Kidney (tissue), 14 donors: ENCODE results near the gene WNT5B. TPM values are rescaled to one million over a fixed set of nuclear protein-coding genes. Genes with fewer than 3 reads are reported as not detected.

ENCODE experiments used
- DNase-seq, 5 donors: peaks; one replicate each; pipeline ENCODE4 v3.0.0-alpha.2; 2013 to 2020
- FAIRE-seq: peaks from 2 replicates; lab custom pipeline; 2012; peaks lifted over from hg19 to GRCh38; lab: Jason Lieb, UNC
- H3K27ac ChIP-seq, 2 donors: one replicate each; pipeline ENCODE4 v1.7.0; 2013; ENCODE audit warnings: low read depth in 2 of 2, low read length in 2 of 2, inconsistent platforms in 1 of 2
- H3K27me3 ChIP-seq: one replicate; pipeline ENCODE4 v1.7.1; 2013; ENCODE audit warnings: low read length, inconsistent platforms; ENCODE audit not compliant: control insufficient read depth, insufficient read depth
- H3K36me3 ChIP-seq, 3 donors: one replicate each; pipeline versions ENCODE4 v1.7.0 to v1.7.1; 2013; ENCODE audit warnings: low read length in 3 of 3, control low read depth in 1 of 3, inconsistent platforms in 1 of 3; ENCODE audit not compliant: insufficient read depth in 3 of 3, control insufficient read depth in 2 of 3
- H3K4me1 ChIP-seq, 3 donors: one replicate each; pipeline versions ENCODE4 v1.7.0 to v1.7.1; 2013; ENCODE audit warnings: low read length in 3 of 3, inconsistent platforms in 1 of 3, low read depth in 1 of 3; ENCODE audit not compliant: control insufficient read depth in 2 of 3, insufficient read depth in 2 of 3
- H3K4me3 ChIP-seq, 3 donors: one replicate each; pipeline versions ENCODE4 v1.7.0 to v1.8.1; 2013; ENCODE audit warnings: low read length in 3 of 3, control low read depth in 1 of 3, inconsistent platforms in 1 of 3
- H3K9ac ChIP-seq, 3 donors: one replicate each; pipeline versions ENCODE4 v1.7.0 to v1.7.1; 2013; ENCODE audit warnings: low read length in 3 of 3, control low read depth in 1 of 3, inconsistent platforms in 1 of 3
- H3K9me3 ChIP-seq, 3 donors: one replicate each; pipeline versions ENCODE4 v1.7.0 to v1.7.1; 2013; ENCODE audit warnings: low read length in 3 of 3, control low read depth in 1 of 3, inconsistent platforms in 1 of 3; ENCODE audit not compliant: control insufficient read depth in 2 of 3, insufficient read depth in 1 of 3
- CTCF ChIP-seq: IDR thresholded peaks from 3 replicates; pipeline ENCODE4 v1.5.1; 2012; ENCODE audit warnings: mild to moderate bottlenecking, moderate library complexity, borderline replicate concordance; ENCODE audit not compliant: insufficient read depth; ENCODE audit errors: extremely low read depth
- intact Hi-C: fragments of 100-400 bp; cut with DNase I; formaldehyde crosslinking; loops from one replicate; pipeline ENCODE4 v1.11.1; 2022
- polyA plus RNA-seq: library from polyadenylated mRNA; stranded (reverse); fragments of 350-450 nt; fragmentation: Illumina TruSeq; extraction: RNeasy Lipid Tissue Mini Kit (QIAGEN cat#74804); gene quantifications from one replicate; pipeline ENCODE4 v1.2.3, GENCODE V29; 2014; ENCODE audit warnings: low read depth, low replicate concordance; ENCODE audit not compliant: insufficient read depth
- total RNA-seq: library from RNA; stranded (reverse); fragmentation: NEBNext Ultra II Directional; extraction: Animal tissue kit (Norgen Biotek cat#: 25700); gene quantifications from one replicate; pipeline ENCODE4 v1.2.1, GENCODE V29; 2021
- donor health status: control.
- donor health status: control.
- donor health status: control.
- donor health status: control.
- donor health status: control.
- donor health status: DM: yes; HTN: yes; CAD: no.
- donor health status: Normal renal cell carcinoma (clear cell type).

The WNT5B gene
- total and polyA plus RNA-seq, 2 donors from 2014 or later: 3.4 to 4.8 TPM

- H3K4me3 ChIP-seq: peak overlapping the region; percentile 40 to 54 (median 41)
- intact Hi-C loops: no loop called here
- DNase-seq (peak in 3 of 5 donors; percentile 52 to 75 (median 62)), FAIRE-seq (no peak)
- H3K9ac ChIP-seq: peak overlapping the region; percentile 19 to 52 (median 49)
- H3K9me3 ChIP-seq: no peaks in the 10 kb centered on the region
- no peaks in the 10 kb centered on the region for H3K36me3 ChIP-seq
- H3K27ac ChIP-seq: peak overlapping the region; percentile 43 to 65
- no peaks in the 10 kb centered on the region for H3K27me3 ChIP-seq
- H3K4me1 ChIP-seq: peaks cover 0 to 34% (median 16%) of the 10 kb centered on the region in 3 donors
- no peak for TF ChIP-seq CTCF
Measured at GRCh38 chr12:1590221-1590979, 38.6 kb upstream of the WNT5B start.

- Histone ChIP-seq H3K27me3 (no peaks in the 10 kb centered on the region), H3K9ac (peak overlapping the region in 1 of 3 donors; percentile 52), H3K4me1 (peaks cover 0 to 35% (median 16%) of the 10 kb centered on the region in 3 donors), H3K4me3 (peak overlapping the region in 2 of 3 donors; percentile 40 to 54), H3K9me3 (no peaks in the 10 kb centered on the region), H3K36me3 (no peaks in the 10 kb centered on the region), H3K27ac (peak overlapping the region in 1 of 2 donors; percentile 65)
- TF ChIP-seq CTCF: no peak
- DNase-seq: no peak
- no peak for FAIRE-seq
- intact Hi-C loops: no loop called here
Measured at GRCh38 chr12:1591034-1591433, 38.0 kb upstream of the WNT5B start.

GRCh38 chr12:1591543-1591942 is 37.5 kb upstream of the WNT5B start:
- no peak for TF ChIP-seq CTCF
- no peaks in the 10 kb centered on the region for H3K9me3 ChIP-seq
- intact Hi-C loops: no loop called here
- peak overlapping the region in 2 of 3 donors; percentile 40 to 47 for H3K4me3 ChIP-seq
- H3K27ac ChIP-seq: no peak overlapping the region
- H3K9ac ChIP-seq: peak overlapping the region in 1 of 3 donors; percentile 42
- peaks cover 0 to 35% (median 16%) of the 10 kb centered on the region in 3 donors for H3K4me1 ChIP-seq
- DNase-seq (no peak), FAIRE-seq (no peak)
- H3K36me3 ChIP-seq: no peaks in the 10 kb centered on the region
- no peaks in the 10 kb centered on the region for H3K27me3 ChIP-seq
